Measurements from ENCODE around the gene CEACAM20.

CEACAM20 gene

DNA sequence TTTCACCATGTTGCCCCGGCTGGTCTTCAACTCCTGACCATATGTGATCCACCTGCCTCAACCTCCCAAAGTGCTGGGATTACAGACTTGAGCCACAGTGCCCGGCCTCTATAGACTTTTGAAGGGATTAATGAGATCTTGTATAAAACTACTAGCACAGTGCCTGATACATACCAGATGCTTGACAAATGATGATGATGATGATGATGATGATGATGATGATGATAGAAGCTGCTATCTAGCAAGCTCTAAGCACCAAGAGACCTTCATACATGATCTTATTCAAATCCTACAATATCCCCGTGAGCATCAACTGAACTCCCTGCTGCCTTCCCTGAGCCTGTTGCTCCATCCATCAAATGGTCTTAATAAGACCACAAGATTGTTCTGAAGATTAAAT lies 14.4 kb downstream of the CEACAM20 start:
- no peak for DNase-seq (ENCODE audit: insufficient read length, low spot score)
- FAIRE-seq = no peak

GRCh38 chr19:44512326-44513298 lies 16.9 kb downstream of the CEACAM20 start:
- TF ChIP-seq CTCF (IDR thresholded peaks at IDR 0.05; ENCODE audit: insufficient read depth, missing control alignments) = peak; percentile 46
- DNase-seq (ENCODE audit: insufficient read length, low spot score) (no peak), FAIRE-seq (no peak)

More for the DNA sequence above, 14.4 kb downstream of the CEACAM20 start:
- no peak for TF ChIP-seq CTCF (IDR thresholded peaks at IDR 0.05; ENCODE audit: insufficient read depth, missing control alignments)

GRCh38 chr19:44509478-44509877 lies 20.0 kb downstream of the CEACAM20 start:
- no peak for TF ChIP-seq CTCF (IDR thresholded peaks at IDR 0.05; ENCODE audit: insufficient read depth, missing control alignments)
- no peak for FAIRE-seq

DNA sequence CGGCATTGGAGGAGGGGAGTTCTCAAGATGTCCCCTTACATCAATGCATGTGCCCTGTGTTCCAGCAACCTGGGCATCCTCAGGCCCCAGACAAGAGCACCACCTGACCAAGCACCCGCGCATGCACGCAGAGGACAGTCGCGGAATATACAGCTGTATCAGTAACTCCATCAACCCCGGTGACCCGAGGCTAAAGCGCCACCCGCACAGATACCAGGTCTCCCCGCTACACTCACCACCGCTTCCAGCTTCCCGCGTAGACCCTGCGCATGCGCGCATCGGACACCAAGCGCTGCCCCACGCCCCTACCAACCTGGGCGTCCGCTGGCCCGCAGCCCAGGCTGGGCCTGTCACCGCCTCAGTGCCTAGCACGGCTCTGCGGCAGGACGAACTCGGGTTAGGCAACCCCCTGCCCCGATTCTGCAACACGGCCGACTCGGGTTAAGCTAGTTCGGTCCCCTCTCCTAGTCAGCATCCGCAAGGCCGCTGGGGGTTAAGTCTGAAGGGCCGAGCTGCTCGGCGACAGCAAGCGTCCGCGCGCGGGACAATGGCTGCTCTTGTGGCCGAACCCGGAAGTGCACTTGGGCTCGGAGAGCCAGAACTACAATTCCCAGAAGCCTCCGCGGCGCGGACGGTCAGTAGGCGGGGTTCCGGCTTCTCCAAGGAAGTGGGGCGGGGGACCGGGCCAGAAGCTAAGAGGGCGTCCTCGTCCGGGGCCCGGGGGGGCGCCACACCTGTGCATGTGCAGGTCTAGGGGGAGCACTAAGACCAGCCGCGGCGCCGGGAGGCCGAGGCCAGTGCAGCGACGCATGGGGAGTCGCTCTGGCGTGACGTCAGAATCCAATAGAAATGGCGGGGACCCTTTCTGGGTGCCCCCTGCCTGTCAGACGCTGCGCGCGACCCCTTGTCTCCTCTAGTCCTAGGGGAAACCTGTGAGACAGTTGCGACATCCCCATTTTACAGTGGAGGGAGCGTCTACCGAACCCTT lies 29.2 kb downstream of the CEACAM20 start, which contains the start of gene ZNF180:
Gene ZNF180, minus strand, starts transcription at position 561 of the 988 bp plus-strand sequence. CDS start 3,188 bp downstream, outside the sequence.
- FAIRE-seq (no peak), DNase-seq (ENCODE audit: insufficient read length, low spot score) (peak; percentile 91)
- peak; percentile 15 for TF ChIP-seq CTCF (IDR thresholded peaks at IDR 0.05; ENCODE audit: insufficient read depth, missing control alignments)

More at GRCh38 chr19:44509478-44509877, 20.0 kb downstream of the CEACAM20 start:
- no peak for DNase-seq (ENCODE audit: insufficient read length, low spot score)

DNA sequence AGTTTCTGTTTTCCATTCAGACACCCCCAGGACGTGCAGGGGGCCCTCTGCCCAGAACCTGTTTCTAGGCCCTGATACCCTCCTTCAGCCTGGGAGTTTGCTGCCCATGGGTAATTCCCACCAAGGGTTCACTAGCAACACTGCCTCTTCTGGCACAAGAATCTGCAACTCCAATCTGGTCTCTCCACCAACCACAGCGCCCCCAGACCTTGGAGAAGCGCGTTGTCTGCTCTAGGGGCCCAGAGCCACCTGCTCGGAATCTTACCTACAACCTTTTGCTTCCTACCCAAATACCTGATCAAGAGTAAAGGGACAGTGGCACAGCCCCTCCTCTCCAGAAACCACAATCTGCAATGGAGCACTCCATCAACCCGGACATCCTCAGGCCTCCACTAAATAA lies 29.9 kb downstream of the CEACAM20 start:
- DNase-seq (ENCODE audit: insufficient read length, low spot score) (no peak), FAIRE-seq (no peak)
- no peak for TF ChIP-seq CTCF (IDR thresholded peaks at IDR 0.05; ENCODE audit: insufficient read depth, missing control alignments)

DNA sequence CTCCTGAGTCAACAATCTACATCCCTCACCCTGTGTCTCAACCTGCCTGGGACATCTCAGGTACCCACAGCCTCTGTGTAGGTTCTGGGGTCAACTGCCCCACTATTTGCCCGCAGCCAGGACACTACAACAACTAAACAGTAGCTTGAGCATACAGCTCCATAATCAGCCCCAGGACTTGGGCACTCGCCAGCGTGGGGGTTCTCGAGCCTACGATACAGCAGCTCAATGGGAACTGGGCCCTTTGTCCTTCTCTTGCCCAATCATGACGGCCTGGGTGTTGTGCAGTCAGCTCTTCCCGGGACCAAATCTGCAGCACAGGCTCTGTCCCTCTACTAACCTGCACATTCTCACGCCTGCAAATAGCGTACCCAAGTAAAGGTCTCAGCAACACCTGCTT lies 30.5 kb downstream of the CEACAM20 start:
- FAIRE-seq = no peak
- no peak for DNase-seq (ENCODE audit: insufficient read length, low spot score)
- TF ChIP-seq CTCF (IDR thresholded peaks at IDR 0.05; ENCODE audit: insufficient read depth, missing control alignments) = no peak

Data from D721Med (cell line).